Left ventricle myocardium inferior (tissue), 1 donor: ENCODE data around the gene AKR1C3. TPM values are rescaled to one million over a fixed set of nuclear protein-coding genes. Genes with fewer than 3 reads are reported as not detected.
A peak's percentile ranks its signal among the peaks of the same experiment; 100 is the strongest.
"Not testable (repeated sequence)": the region's sequence is repeated elsewhere in the genome, so short reads cannot be mapped to it uniquely, and the experiment has no call there.

Experiments
- DNase-seq: peaks from one replicate; pipeline ENCODE4 v3.0.0-alpha.2; 2020
- H3K27ac ChIP-seq: fragments of 200-600 bp; replicated peaks from 2 replicates; pipeline ENCODE4 v1.8.0; 2021
- H3K27me3 ChIP-seq: fragments of 200-600 bp; 2 replicates; pipeline ENCODE4 v1.8.0; 2021; ENCODE audit warnings: low read depth
- H3K36me3 ChIP-seq: fragments of 200-600 bp; 2 replicates; pipeline ENCODE4 v1.8.0; 2021
- H3K4me1 ChIP-seq: fragments of 200-600 bp; 2 replicates; pipeline ENCODE4 v1.8.0; 2021
- H3K4me3 ChIP-seq: fragments of 200-600 bp; 2 replicates; pipeline ENCODE4 v1.8.0; 2021; ENCODE audit warnings: mild to moderate bottlenecking, moderate library complexity
- H3K9me3 ChIP-seq: fragments of 200-600 bp; replicated peaks from 2 replicates; pipeline ENCODE4 v1.8.0; 2021
- intact Hi-C: fragments of 100-400 bp; cut with micrococcal nuclease; formaldehyde crosslinking; loops from one replicate; pipeline ENCODE4 v1.11.0; 2022
- total RNA-seq: library from RNA; stranded (reverse); fragmentation: NEBNext Ultra II Directional; extraction: Animal tissue kit (Norgen Biotek cat#: 25700); gene quantifications from one replicate; pipeline ENCODE4 v1.2.1, GENCODE V29; 2021
- TF ChIP-seq, protein P1 (sequence below): fragments of 200-600 bp; IDR thresholded peaks from 2 replicates; pipeline ENCODE4 v1.8.0; 2021; ENCODE audit warnings: antibody characterized with exemption, mild to moderate bottlenecking, borderline replicate concordance
- donor health status: DM: no; HTN: yes; CAD: no; lungs with severe emphysema.

AKR1C3 gene
- total RNA-seq, 1 donor from 2014 or later = 27.1 TPM

DNA sequence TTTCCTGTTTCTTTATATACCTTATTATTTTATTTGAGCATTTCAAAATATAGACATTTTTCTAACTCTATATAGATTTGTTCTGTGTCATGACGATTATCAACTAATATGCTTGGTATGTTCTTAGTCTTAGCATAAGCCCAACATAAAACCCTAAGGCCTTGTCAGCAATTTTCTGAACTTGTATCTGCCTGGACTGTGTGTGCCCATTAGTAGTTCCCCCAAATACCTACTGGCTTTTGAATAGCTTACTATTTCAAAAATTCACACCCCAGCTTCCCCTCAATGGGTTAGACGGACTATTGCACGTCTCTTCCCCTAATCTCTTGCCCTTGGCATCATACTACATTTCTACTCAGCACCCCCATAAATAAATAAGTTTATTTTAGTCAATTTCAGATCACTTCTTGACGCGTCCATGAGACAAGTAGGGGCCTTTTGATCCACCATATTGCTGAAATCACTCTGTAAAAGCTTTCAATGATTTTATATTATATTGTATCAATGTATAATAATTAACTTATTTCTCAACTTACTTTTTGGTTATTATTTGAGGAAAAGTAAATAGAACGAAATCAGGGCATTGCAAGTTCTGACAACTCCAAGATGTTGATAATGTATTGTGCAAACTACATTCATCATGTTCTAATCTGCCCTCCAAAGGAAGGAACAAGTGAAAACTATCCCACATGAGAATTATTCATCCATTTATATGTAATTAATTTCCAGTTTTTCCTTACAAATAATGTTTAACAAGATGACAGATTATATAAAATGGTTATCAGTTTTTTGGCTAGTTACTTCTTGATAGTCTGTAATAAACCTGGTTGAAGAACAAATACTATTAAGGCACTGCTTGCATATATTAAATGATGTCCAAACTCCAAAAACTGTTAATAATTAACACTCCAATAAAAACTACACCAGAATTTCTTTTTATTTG, 1.1 kb upstream of the AKR1C3 start:
- Histone ChIP-seq H3K4me3 (no peak overlapping the region), H3K27ac (no peak overlapping the region), H3K9me3 (peaks cover 26% of the 10 kb centered on the region), H3K4me1 (peaks cover 18% of the 10 kb centered on the region), H3K36me3 (peaks cover 11% of the 10 kb centered on the region), H3K27me3 (no peaks in the 10 kb centered on the region)
- no peak for DNase-seq
- intact Hi-C loops = no loop called here
- TF ChIP-seq, protein P1, sequence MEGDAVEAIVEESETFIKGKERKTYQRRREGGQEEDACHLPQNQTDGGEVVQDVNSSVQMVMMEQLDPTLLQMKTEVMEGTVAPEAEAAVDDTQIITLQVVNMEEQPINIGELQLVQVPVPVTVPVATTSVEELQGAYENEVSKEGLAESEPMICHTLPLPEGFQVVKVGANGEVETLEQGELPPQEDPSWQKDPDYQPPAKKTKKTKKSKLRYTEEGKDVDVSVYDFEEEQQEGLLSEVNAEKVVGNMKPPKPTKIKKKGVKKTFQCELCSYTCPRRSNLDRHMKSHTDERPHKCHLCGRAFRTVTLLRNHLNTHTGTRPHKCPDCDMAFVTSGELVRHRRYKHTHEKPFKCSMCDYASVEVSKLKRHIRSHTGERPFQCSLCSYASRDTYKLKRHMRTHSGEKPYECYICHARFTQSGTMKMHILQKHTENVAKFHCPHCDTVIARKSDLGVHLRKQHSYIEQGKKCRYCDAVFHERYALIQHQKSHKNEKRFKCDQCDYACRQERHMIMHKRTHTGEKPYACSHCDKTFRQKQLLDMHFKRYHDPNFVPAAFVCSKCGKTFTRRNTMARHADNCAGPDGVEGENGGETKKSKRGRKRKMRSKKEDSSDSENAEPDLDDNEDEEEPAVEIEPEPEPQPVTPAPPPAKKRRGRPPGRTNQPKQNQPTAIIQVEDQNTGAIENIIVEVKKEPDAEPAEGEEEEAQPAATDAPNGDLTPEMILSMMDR = no peak

DNA sequence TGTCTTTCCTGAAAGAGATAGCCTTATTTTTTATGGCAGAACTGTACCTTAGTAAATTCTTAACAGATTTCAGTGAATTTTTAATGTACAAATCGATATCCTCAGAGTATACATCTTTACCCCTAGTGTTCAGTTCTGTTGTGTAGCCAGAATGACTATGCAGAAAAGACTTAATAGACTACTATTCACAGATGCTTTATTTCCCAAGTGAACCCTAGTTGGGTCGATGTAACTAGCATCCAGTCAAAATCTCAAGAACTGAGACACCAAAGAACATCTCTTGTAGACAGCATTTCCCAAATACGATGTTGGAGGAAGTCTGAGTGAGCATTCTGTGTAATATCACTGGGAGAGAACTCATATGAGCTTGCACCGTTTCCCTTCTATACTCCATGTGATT, 1.5 kb downstream of the AKR1C3 start:
- Histone ChIP-seq H3K36me3 (peaks cover 35% of the 10 kb centered on the region), H3K27me3 (no peaks in the 10 kb centered on the region), H3K4me3 (peak overlapping the region; percentile 72), H3K9me3 (peaks cover 9% of the 10 kb centered on the region), H3K27ac (peak overlapping the region; percentile 83), H3K4me1 (peaks cover 18% of the 10 kb centered on the region)
- TF ChIP-seq, protein P1 = no peak
- intact Hi-C loops = loop anchor here (2.0 kb wide), 1 partner anchor 247 kb away; no protein-coding TSS in a partner anchor
- no peak for DNase-seq

DNA sequence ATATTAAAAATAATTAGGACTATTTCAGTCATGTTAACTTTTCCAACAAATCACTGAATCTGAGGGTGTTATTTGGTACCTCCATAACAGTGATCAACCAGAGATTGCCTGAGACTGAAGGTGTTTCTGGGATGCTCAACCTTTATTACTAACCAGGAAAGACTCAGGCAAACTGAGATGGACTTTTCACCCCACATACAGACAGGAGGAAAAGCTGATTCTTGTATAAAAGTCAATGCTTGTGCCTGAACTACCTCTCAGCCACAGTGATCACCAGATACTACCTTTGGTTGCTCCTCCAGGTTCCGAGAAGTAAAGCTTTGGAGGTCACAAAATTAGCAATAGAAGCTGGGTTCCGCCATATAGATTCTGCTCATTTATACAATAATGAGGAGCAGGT, 1.9 kb downstream of the AKR1C3 start:
- Histone ChIP-seq H3K4me3 (peak overlapping the region; percentile 72), H3K4me1 (peaks cover 18% of the 10 kb centered on the region), H3K36me3 (peaks cover 39% of the 10 kb centered on the region), H3K9me3 (peaks cover 9% of the 10 kb centered on the region), H3K27me3 (no peaks in the 10 kb centered on the region), H3K27ac (peak overlapping the region; percentile 83)
- TF ChIP-seq, protein P1 = no peak
- intact Hi-C loops = no loop called here
- DNase-seq = no peak

DNA sequence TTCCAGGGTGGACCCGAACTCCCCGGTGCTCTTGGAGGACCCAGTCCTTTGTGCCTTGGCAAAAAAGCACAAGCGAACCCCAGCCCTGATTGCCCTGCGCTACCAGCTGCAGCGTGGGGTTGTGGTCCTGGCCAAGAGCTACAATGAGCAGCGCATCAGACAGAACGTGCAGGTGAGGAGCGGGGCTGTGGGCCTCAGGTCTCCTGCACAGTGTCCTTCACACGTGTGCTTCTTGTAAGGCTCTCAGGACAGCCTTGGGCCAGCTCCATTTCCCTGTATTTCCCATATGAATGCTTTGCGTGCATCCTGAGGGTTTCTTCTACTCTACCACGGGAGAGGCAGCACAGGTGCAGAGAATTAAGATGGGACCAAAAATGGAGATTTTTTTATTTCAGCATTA, 8.3 kb downstream of the AKR1C3 start:
- H3K4me1 ChIP-seq, intact Hi-C loops, H3K27me3 ChIP-seq, H3K27ac ChIP-seq, H3K4me3 ChIP-seq, DNase-seq, H3K9me3 ChIP-seq: not testable (repeated sequence)
- H3K36me3 ChIP-seq = peaks cover 87% of the 10 kb centered on the region

DNA sequence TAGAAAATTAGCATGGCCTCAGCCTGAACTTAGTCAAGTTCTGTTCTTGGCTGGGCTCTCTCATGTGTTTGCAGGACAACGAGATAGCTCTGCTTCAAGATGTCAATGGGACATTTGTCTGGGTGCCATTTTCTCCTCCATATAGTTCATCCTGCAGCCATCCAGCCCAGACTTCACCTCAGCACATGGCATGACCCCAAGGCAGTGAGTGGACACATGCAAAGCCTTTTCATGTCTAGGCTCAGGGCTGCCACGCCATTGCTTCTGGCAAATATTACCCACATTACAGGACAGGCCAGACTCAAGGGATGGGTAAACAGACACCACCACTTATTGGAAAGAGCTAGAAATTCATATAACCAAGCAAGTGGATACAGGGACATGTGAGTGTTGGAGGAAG, 9.3 kb downstream of the AKR1C3 start:
- TF ChIP-seq, protein P1 = no peak
- peaks cover 85% of the 10 kb centered on the region for H3K36me3 ChIP-seq
- H3K27me3 ChIP-seq = no peaks in the 10 kb centered on the region
- no peaks in the 10 kb centered on the region for H3K4me1 ChIP-seq
- no peak overlapping the region for H3K4me3 ChIP-seq
- intact Hi-C loops = no loop called here
- no peaks in the 10 kb centered on the region for H3K9me3 ChIP-seq
- H3K27ac ChIP-seq = no peak overlapping the region
- DNase-seq = no peak

DNA sequence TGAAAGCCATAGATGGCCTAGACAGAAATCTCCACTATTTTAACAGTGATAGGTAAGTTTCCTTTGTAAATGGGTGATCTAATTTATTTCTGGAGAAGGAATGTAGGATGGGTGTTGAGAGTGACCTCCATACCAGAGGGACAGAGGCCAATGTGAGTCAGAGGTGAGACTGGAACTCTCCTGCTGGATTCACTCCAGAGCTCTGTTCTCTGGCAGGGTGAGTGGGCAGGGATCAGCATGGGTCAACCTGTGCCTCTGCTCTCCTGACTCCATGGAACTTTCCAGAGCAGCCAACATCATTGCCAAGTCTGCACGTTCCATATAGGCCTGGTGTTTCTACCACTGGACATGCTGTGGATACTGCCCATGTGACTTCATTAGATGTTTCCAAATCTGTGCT, 11.4 kb downstream of the AKR1C3 start:
- intact Hi-C loops = no loop called here
- H3K27me3 ChIP-seq = no peaks in the 10 kb centered on the region
- H3K27ac ChIP-seq = no peak overlapping the region
- H3K36me3 ChIP-seq = peaks cover 70% of the 10 kb centered on the region
- no peaks in the 10 kb centered on the region for H3K9me3 ChIP-seq
- TF ChIP-seq, protein P1 = no peak
- H3K4me1 ChIP-seq = no peaks in the 10 kb centered on the region
- DNase-seq = no peak
- H3K4me3 ChIP-seq = no peak overlapping the region
